ENCODE data around the gene KRTAP20-1.

DNA sequence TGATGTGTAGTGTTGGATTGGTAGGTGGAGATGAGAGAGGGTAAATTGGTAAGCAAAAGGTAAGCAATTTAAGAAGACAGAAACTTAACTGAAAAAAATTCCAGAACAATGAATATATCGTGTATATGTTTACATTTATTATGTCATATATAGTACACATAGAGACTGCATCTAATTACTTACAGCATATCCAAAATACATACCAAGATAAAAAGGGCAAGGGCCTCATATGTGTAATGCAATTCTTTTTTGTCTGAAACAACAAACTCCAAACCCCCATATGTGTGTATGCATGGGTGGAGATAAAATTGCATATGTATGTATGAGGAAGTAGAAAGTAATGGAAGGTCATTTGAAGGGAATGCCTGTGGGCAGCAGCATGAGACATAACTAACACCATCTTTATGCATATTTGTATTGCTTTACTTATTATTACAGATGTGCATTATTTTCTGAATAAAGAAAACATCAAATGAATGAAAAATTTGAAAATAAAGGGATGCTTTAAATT, 30.7 kb downstream of the KRTAP20-1 start:
- no peak for TF ChIP-seq POLR2A (IDR thresholded peaks at IDR 0.05; ENCODE audit: low read length)
- no peak for TF ChIP-seq GATA1 (IDR thresholded peaks at IDR 0.05; ENCODE audit: low read depth, low read length)

Measured in erythroblast (primary cell).